HepG2 (cell line): ENCODE data around the gene ABL2.
"Not testable (repeated sequence)": the region's sequence is repeated elsewhere in the genome, so short reads cannot be mapped to it uniquely, and the experiment has no call there.

Experiments used
- BRF2 ChIP-seq: sonication (generic); formaldehyde crosslinking; IDR thresholded peaks from 2 replicates; pipeline ENCODE4 v1.8.1; 2022; ENCODE audit warnings: mild to moderate bottlenecking, missing genetic modification reagents
- CTCF ChIP-seq: sonication (generic); formaldehyde crosslinking; IDR thresholded peaks from 2 replicates; pipeline ENCODE4 v1.5.0; 2020; ENCODE audit warnings: mild to moderate bottlenecking, missing genetic modification reagents, moderate library complexity
- EED ChIP-seq: sonication (generic); formaldehyde crosslinking; IDR thresholded peaks from 2 replicates; pipeline ENCODE4 v1.5.0; 2020; ENCODE audit warnings: mild to moderate bottlenecking, missing genetic modification reagents
- NAIF1 ChIP-seq: sonication (generic); formaldehyde crosslinking; IDR thresholded peaks from 2 replicates; pipeline ENCODE4 v1.5.0; 2020; ENCODE audit warnings: mild to moderate bottlenecking, missing genetic modification reagents, borderline replicate concordance
- NFE2L2 ChIP-seq: fragments of 150-350 bp; IDR thresholded peaks from 2 replicates; pipeline ENCODE4 v1.6.1; 2014; ENCODE audit warnings: low read length
- NFIB ChIP-seq: sonication (generic); formaldehyde crosslinking; IDR thresholded peaks from 2 replicates; pipeline ENCODE4 v1.9.0; 2021; ENCODE audit warnings: missing genetic modification reagents, mild to moderate bottlenecking, borderline replicate concordance
- RAD51 ChIP-seq: fragments of 450-650 bp; IDR thresholded peaks from 2 replicates; pipeline ENCODE4 v1.6.1; 2016; ENCODE audit warnings: borderline replicate concordance
- SAFB2 ChIP-seq: sonication (generic); formaldehyde crosslinking; IDR thresholded peaks from 2 replicates; pipeline ENCODE4 v1.5.1; 2020; ENCODE audit warnings: missing genetic modification reagents, low read depth, mild to moderate bottlenecking, borderline replicate concordance
- SAP130 ChIP-seq: IDR thresholded peaks from 2 replicates; pipeline ENCODE4 v1.6.1; 2016; ENCODE audit warnings: low read depth
- SIN3B ChIP-seq: fragments of 150-350 bp; IDR thresholded peaks from 2 replicates; pipeline ENCODE4 v1.6.1; 2014; ENCODE audit warnings: low read length
- ZBTB4 ChIP-seq: sonication (generic); formaldehyde crosslinking; IDR thresholded peaks from 2 replicates; pipeline ENCODE4 v1.4.0; 2020; ENCODE audit warnings: missing genetic modification reagents, mild to moderate bottlenecking, borderline replicate concordance
- ZBTB8A ChIP-seq: sonication (generic); formaldehyde crosslinking; IDR thresholded peaks from 2 replicates; pipeline ENCODE4 v1.4.0; 2020; ENCODE audit warnings: mild to moderate bottlenecking, low read depth, missing genetic modification reagents, borderline replicate concordance
- ZNF589 ChIP-seq: sonication (generic); formaldehyde crosslinking; conservative IDR thresholded peaks from 2 replicates; pipeline ENCODE4 v1.8.0; 2022; ENCODE audit warnings: mild to moderate bottlenecking, moderate library complexity, missing genetic modification reagents
- ZNF607 ChIP-seq: sonication (generic); formaldehyde crosslinking; IDR thresholded peaks from 2 replicates; pipeline ENCODE4 v1.5.1; 2020; ENCODE audit warnings: missing genetic modification reagents, mild to moderate bottlenecking, borderline replicate concordance

GRCh38 chr1:179224466-179224865 is 5.0 kb downstream of the ABL2 start:
- not testable (repeated sequence) for TF ChIP-seq ZNF607 (CRISPR knock-in tag); ZBTB4 (CRISPR knock-in tag); NFE2L2; CTCF (CRISPR knock-in tag); RAD51; SAP130 (CRISPR knock-in tag); NAIF1 (CRISPR knock-in tag); NFIB (CRISPR knock-in tag); ZBTB8A (CRISPR knock-in tag); EED; ZNF589 (CRISPR knock-in tag); SAFB2 (CRISPR knock-in tag); BRF2 (CRISPR knock-in tag); SIN3B
